T-helper 17 cell (primary cell): ENCODE results near the gene PROP1. TPM values are rescaled to one million over a fixed set of nuclear protein-coding genes. Genes with fewer than 3 reads are reported as not detected.
"Not testable (repeated sequence)": the region's sequence is repeated elsewhere in the genome, so short reads cannot be mapped to it uniquely, and the experiment has no call there.

ENCODE experiments used
- ATAC-seq: fragments of 150-1000 bp; cut with Tn5 transposase; 2 replicates; pipeline ENCODE4 v1.10.0; 2021; ENCODE audit warnings: mild to moderate bottlenecking, moderate library complexity
- DNase-seq, 3 donors: peaks; one replicate each; pipeline versions ENCODE4 v3.0.0 to v3.0.0-alpha.2; 2020 to 2021
- H3K9me3 ChIP-seq: one replicate; pipeline ENCODE4 v1.7.0; 2013; ENCODE audit warnings: low read length, mild to moderate bottlenecking; ENCODE audit not compliant: control insufficient read depth, poor library complexity, severe bottlenecking
- H3K27ac Mint-ChIP-seq: one replicate; pipeline ENCODE4 v1.8.0; 2022; ENCODE audit warnings: mild to moderate bottlenecking, moderate library complexity, mixed read lengths
- H3K27me3 Mint-ChIP-seq: one replicate; pipeline ENCODE4 v1.8.0; 2022; ENCODE audit warnings: mixed read lengths
- H3K36me3 Mint-ChIP-seq: one replicate; pipeline ENCODE4 v1.8.0; 2022; ENCODE audit warnings: low read depth, mixed read lengths
- H3K4me1 Mint-ChIP-seq: one replicate; pipeline ENCODE4 v1.8.0; 2022; ENCODE audit warnings: mild to moderate bottlenecking, mixed read lengths
- H3K4me3 Mint-ChIP-seq: one replicate; pipeline ENCODE4 v1.8.0; 2022; ENCODE audit warnings: mild to moderate bottlenecking, moderate library complexity, mixed read lengths
- total RNA-seq, 4 donors: library from RNA in 2 of 4; stranded (reverse) in 2 of 4; gene quantifications; one replicate each; pipeline ENCODE4 v1.2.3 and lab custom pipeline; 2022 to 2026

PROP1 gene
- total RNA-seq (not detected), total RNA-seq (lab: John Stamatoyannopoulos, UW) (0 reads per million in 2 donors)

DNA sequence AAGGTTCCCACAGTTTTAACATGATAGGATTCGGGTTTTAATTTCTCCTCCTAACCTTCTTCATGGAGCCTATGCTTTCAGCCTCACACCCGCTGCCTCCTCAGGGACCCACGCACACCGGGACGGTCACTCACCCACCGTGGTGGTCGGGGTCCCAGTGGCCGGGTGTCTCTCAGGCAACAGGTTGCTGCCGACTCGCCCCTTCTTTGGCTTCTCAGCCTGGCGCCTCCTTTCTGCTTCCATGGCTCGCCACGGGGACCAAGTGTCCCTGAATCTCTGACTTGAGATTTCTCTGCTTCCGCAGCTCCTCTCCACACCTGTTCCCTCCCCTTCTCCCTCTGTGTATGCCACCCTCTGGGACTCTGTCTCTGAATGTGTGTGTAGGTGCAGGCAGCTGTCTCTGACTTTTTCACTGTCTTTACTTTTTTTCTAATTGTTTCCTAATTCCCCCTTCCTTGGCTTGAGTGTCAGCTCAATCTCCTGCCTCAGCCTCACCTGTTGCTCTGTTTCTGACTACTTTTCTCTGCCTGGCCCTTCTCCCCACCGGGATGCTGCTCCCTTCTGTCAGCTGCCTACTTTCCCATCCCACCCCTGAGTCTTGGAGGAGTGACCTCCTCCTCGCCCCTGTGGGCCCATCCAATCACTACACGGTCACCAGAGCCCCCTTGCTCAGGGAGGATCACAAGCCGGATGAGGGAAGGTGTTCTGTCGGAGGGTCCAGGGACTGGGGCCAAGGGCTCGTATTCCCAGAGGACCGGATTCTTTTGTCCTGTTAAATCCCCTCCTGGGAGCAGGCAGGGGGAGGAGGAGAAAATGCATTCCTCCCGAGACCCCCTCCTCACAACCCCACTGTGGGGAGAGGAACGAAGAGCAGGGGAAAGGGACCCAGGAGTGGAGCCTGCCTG, at the start of gene PROP1:
Gene PROP1 (minus strand): TSS at position 552 of the 905 bp plus-strand sequence. CDS start 309 bp downstream, at position 243.
- no peak for DNase-seq
- peaks cover 4% of the 10 kb centered on the region for H3K36me3 Mint-ChIP-seq
- H3K4me3 Mint-ChIP-seq: peak within 1 kb of the TSS; percentile 31
- H3K27me3 Mint-ChIP-seq: peaks cover 14% of the 10 kb centered on the region
- ATAC-seq: no peak
- no peak within 1 kb of the TSS for H3K27ac Mint-ChIP-seq
- H3K9me3 ChIP-seq: no peaks in the 10 kb centered on the region
- peaks cover 5% of the 10 kb centered on the region for H3K4me1 Mint-ChIP-seq

DNA sequence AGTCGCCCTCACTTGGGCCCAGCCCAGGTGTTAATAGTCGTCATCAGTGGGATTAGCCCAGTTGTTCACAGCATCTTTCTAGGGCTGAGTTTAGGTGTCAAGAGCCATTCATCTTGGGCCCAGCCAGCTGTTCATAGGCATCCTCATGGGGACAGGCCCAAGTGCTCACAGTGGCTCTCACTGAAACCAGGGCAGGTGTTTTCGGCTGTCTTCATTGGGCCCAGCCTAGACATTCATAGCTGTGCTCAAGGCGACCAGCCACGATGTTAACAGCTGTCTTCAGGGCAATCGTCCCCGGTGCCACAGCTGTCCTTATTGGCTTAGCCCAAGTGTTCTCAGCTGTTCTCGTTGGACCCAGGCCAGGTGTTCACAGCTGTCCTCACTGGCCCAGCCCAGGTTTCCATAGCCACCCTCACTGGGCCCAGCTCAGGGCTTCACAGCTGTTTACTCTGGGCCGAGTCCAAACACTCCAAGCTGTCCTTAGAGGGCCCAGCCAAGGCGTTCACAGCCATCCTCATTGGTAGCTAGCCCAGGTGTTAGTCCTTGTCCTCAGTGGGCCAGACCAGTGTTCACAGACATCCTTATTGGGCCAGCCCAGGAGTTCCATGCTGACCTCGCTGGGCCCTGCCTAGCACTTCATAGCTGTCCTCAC, 23.5 kb upstream of the PROP1 start:
- ATAC-seq, H3K27ac Mint-ChIP-seq, H3K9me3 ChIP-seq, H3K36me3 Mint-ChIP-seq, DNase-seq, H3K4me3 Mint-ChIP-seq, H3K4me1 Mint-ChIP-seq, H3K27me3 Mint-ChIP-seq: not testable (repeated sequence)

DNA sequence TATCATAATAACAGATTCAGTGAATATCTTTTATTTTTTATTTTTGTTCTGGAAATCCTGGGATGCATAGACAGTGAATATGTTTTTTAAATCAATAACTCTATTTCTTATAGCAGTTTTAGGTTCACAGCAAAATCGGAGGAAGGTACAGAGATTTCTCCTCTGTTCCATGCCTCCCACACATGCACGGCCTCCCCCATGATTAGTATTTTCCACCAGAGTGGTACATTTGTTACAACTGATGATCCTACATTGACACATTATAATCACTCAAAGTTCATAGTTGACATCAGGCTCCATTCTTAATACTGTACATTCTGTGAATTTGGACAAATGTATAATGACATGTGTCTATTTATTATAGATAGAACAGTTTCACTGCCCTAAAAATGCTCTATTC, 16.7 kb upstream of the PROP1 start:
- DNase-seq, ATAC-seq, H3K4me3 Mint-ChIP-seq, H3K27ac Mint-ChIP-seq, H3K27me3 Mint-ChIP-seq, H3K4me1 Mint-ChIP-seq, H3K36me3 Mint-ChIP-seq, H3K9me3 ChIP-seq: not testable (repeated sequence)

DNA sequence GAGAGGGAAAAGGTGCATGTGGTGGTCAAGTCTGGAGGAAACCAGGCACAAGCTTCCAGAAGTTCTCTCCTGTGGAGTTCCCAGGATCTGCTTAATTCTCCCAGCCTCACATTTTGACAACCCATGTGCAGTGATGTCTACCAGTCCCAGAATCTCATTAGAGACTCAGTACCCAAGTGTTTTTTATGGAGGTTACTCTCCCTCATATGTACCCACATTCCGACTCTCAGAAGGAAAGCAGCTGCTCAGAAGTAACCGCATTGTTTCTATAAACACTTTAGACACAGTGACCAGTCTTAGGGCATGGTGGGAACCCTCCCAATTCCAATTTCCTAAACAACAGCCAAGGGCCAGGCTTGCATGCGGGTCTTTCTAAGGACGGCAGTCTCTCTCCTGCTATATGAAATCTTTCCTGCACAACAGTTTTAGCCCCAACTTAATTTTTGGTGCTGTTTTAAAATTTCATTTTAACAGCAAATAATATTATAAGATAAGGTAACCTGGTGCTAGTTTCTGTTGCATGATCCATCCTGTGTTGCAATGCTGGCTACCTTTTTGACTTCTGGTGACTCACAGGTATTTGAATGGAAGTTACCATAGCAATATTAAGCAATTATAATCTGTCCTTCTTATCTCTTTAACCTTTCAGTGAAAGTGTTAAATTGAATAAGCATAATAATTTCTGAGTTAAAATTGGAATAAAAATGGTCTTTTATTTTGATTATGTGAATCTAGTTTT, 15.9 kb upstream of the PROP1 start:
- not testable (repeated sequence) for ATAC-seq, H3K9me3 ChIP-seq, H3K27ac Mint-ChIP-seq, H3K4me1 Mint-ChIP-seq, H3K27me3 Mint-ChIP-seq, DNase-seq, H3K36me3 Mint-ChIP-seq, H3K4me3 Mint-ChIP-seq

DNA sequence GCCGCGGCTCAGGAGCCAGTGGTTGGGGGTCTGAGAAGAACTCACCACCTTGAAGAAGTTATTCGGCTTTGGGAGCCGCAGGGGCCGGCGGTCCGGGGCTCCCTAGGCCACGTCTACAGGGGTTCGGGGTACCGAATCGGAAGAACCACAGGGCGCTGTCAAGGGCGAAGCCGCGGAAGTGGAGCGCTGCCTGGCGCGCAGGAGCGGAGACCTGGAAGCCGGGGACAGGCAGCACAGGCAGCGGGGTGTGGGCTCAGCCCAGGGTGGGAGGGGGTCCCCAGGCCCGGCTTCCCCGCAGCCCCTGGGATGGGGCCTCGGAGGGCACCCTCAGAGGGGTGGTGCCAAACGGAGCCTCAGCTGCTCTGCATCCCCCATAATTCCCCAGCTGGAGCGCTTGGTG, 11.2 kb upstream of the PROP1 start:
- ATAC-seq, DNase-seq, H3K27ac Mint-ChIP-seq, H3K4me3 Mint-ChIP-seq, H3K27me3 Mint-ChIP-seq, H3K36me3 Mint-ChIP-seq, H3K4me1 Mint-ChIP-seq, H3K9me3 ChIP-seq: not testable (repeated sequence)

DNA sequence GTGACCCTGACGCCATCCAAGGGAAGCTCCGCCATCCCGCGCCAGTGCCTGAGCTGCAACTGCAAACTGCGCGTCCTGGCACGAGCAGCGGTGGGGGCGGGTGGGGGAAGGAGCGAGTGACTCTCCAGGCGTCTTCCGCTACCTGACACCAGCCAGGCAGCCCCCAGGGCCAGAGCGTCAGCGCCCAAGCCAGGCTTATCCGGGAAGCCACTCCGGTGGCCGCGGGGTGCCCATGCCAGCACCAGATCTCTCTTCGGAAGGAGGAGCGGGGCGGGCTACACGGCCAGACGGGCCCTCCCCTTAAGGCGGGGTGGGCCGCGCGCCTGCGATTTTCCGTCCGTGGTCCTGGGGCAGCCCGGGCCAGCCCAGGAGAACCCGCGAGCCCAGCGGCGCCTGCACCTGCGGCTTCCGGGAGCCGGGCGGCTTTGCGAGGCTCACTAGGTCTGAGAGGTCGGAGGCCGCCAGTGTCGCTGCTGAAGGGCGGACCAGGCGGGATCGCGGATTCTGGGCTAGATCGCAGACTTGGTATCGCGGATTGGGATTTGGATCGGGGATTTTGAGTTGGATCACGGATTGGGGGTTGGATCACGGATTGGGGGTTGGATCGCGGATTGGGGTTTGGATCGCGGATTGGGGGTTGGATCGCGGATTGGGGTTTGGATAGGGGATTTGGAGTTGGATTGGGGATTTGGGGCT, 10.6 kb upstream of the PROP1 start:
- H3K27me3 Mint-ChIP-seq, H3K9me3 ChIP-seq, H3K27ac Mint-ChIP-seq, H3K4me1 Mint-ChIP-seq, H3K4me3 Mint-ChIP-seq, H3K36me3 Mint-ChIP-seq: not testable (repeated sequence)
- DNase-seq (peak in 2 of 3 donors; percentile 39 to 63), ATAC-seq (peak; percentile 92)

DNA sequence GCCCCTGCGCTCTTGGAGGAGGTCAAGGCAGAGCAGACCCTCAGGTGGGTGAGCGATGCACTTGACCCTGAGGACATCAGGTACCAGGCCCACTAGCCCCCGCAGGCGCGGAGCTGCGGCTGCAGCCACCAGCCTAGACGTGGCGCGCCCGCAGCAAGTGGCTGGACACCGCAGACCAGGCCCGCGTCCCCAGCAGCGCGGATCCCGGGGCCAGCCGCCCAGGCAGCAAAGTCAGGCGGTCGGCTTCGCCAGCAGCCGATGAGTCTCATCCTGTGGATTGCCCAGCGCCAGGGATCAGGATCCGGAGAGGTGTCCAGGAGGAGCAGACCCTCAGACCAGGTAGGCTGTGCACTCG, 10.1 kb upstream of the PROP1 start:
- H3K4me1 Mint-ChIP-seq: not testable (repeated sequence)

DNA sequence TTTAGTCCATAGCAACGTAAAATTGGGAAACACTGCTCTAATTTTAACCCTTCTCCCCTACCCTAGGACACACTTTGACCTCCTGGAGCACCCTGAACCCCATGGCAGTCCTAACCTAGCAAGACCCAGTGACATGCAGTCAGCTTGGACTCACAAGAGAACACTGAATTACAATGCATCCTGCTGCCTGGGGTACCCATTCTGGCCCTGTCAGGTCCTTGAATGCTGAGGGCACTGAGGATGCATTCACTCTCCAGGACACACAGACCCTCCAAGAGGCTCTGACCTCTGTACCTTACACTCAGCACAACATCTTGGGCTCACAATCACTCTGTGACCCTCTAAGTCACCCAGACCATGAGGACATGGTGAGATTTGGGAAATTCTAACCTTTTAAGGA, 1.8 kb upstream of the PROP1 start:
- Mint-ChIP-seq H3K4me3 (no peak overlapping the region), H3K36me3 (peaks cover 4% of the 10 kb centered on the region), H3K4me1 (peaks cover 5% of the 10 kb centered on the region), H3K27ac (no peak overlapping the region), H3K27me3 (peaks cover 20% of the 10 kb centered on the region)
- DNase-seq: no peak
- ATAC-seq: no peak
- H3K9me3 ChIP-seq: no peaks in the 10 kb centered on the region

More for the DNA sequence above, 10.1 kb upstream of the PROP1 start:
- H3K4me3 Mint-ChIP-seq, H3K36me3 Mint-ChIP-seq, H3K27me3 Mint-ChIP-seq, H3K9me3 ChIP-seq, DNase-seq, ATAC-seq, H3K27ac Mint-ChIP-seq: not testable (repeated sequence)

DNA sequence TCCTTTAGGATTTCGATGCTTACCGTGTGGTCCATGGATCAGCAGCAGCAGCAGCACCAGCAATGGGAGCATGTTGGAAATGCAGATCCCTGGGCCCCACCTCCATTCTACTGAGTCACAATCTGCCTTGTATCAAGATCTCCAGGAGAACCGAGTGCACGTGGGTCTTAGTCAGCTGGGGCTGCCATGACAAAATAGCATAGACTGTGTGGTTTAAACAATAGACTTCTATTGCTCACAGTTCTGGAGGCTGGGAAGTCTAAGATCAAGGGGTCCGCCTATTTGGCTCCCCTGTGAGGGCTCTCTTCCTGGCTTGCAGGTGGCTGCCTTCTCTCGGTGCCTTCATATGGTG, 1.3 kb upstream of the PROP1 start:
- no peak for DNase-seq
- peaks cover 5% of the 10 kb centered on the region for H3K4me1 Mint-ChIP-seq
- no peak overlapping the region for H3K4me3 Mint-ChIP-seq
- ATAC-seq: no peak
- peaks cover 17% of the 10 kb centered on the region for H3K27me3 Mint-ChIP-seq
- H3K36me3 Mint-ChIP-seq: peaks cover 4% of the 10 kb centered on the region
- H3K9me3 ChIP-seq: no peaks in the 10 kb centered on the region
- no peak overlapping the region for H3K27ac Mint-ChIP-seq

DNA sequence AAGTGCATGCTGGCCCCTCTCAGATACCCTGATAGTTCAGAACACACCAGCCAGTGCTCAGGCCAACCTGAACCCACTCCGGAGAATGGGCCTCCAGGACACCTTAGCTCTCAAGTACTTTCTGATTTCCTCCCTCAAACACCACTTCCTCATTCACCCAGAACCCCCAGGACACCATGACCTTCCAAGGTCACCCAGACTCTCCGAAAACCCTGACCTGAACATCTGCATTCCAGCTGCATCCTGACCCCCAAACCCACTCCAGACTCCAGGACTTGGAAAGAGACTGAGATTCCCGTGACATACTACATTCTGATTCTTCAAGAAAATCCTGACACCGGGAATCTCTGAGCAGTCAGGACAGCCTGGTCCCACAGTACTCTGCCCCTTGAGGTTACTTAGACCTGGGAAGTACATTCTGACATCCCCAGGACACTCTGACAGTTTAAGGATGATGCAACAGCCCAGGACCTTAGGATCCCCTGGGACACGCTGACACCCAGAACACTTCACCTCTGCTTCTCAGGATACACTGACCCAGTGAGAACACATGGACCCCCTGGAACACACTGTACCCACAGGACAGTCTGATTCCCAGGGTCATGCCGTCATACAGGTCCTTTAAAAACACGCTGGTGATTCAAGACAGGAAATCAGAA, 747 bp upstream of the PROP1 start:
- H3K27me3 Mint-ChIP-seq: peaks cover 14% of the 10 kb centered on the region
- H3K9me3 ChIP-seq: no peaks in the 10 kb centered on the region
- H3K4me3 Mint-ChIP-seq: no peak overlapping the region
- H3K4me1 Mint-ChIP-seq: peaks cover 5% of the 10 kb centered on the region
- H3K36me3 Mint-ChIP-seq: peaks cover 4% of the 10 kb centered on the region
- ATAC-seq (no peak), DNase-seq (no peak)
- no peak overlapping the region for H3K27ac Mint-ChIP-seq

DNA sequence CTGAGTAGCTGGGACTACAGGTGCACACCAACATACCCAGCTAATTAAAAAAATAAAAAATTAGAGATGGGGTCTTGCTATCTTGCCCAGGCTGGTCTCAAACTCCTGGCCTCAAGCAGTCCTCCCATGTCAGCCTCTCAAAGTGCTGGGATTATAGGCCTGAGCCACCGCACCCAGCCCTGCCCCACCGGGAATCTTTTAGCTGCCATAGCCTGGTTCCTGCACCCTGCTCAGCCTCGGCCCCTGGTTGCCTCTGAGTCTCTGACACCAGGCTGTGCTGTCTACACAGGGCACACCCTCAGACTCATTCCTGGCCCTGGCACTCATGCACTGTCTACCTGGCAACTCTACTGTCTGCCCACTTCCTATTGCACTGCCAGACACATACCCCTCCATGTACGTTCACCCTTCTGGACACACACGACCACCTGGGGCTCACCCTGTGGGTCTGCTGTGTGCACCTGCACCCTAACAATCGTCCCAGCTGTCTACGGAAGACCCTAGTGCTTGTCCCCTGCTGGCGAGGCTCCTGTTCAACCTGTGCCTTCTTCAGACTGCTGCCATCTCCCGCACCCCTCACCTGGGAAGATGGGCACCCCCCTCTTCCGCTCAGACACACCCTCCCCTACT, 1.4 kb downstream of the PROP1 start:
- H3K9me3 ChIP-seq: no peaks in the 10 kb centered on the region
- no peak for ATAC-seq
- Mint-ChIP-seq H3K27ac (no peak overlapping the region), H3K27me3 (peaks cover 7% of the 10 kb centered on the region), H3K4me1 (peaks cover 5% of the 10 kb centered on the region), H3K36me3 (peaks cover 4% of the 10 kb centered on the region), H3K4me3 (no peak overlapping the region)
- no peak for DNase-seq

DNA sequence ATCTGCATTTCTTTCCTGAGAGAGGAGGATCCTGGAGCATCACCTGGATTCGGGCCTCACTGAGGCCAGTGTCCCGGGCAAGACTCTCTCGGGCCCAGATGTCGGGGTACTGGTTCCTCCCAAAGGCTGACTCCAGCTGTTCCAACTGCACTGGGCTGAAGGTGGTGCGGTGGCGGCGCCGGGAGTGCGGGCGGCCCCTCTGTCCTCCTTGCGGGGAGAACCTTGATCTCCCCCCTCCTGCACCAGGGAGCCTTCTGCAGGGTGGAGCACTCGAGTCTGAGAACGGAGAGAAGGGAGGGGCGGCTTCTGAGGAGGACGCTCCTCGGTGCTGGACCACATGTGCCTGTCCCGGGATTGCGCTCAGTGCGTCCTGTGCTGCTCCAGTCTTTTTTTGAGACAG, 2.0 kb downstream of the PROP1 start:
- ATAC-seq: no peak
- peaks cover 5% of the 10 kb centered on the region for H3K4me1 Mint-ChIP-seq

More for the DNA sequence above, 2.0 kb downstream of the PROP1 start:
- H3K4me3 Mint-ChIP-seq: no peak overlapping the region
- no peaks in the 10 kb centered on the region for H3K9me3 ChIP-seq
- H3K36me3 Mint-ChIP-seq: peaks cover 4% of the 10 kb centered on the region
- no peak for DNase-seq
- peaks cover 13% of the 10 kb centered on the region for H3K27me3 Mint-ChIP-seq
- no peak overlapping the region for H3K27ac Mint-ChIP-seq
